Karpas-422 (cell line): ENCODE results near the gene RIBC2. TPM values are rescaled to one million over a fixed set of nuclear protein-coding genes. Genes with fewer than 3 reads are reported as not detected.

Source experiments
- DNase-seq: peaks from one replicate; pipeline ENCODE4 v3.0.0-alpha.2; 2015
- H2AFZ ChIP-seq: fragments of 200-600 bp; sonication (generic); 2 replicates; pipeline ENCODE4 v1.6.1; 2014; ENCODE audit warnings: antibody characterized with exemption, low read length, mixed read lengths
- H3K27ac ChIP-seq: fragments of 200-600 bp; sonication (generic); 2 replicates; pipeline ENCODE4 v1.5.1; 2014; ENCODE audit warnings: mild to moderate bottlenecking, low read length, moderate library complexity
- H3K27me3 ChIP-seq: fragments of 200-600 bp; sonication (generic); 2 replicates; pipeline ENCODE4 v1.6.1; 2014; ENCODE audit warnings: low read length, mixed read lengths
- H3K36me3 ChIP-seq: fragments of 200-600 bp; sonication (generic); 2 replicates; pipeline ENCODE4 v1.6.1; 2014; ENCODE audit warnings: low read length, mixed read lengths; ENCODE audit not compliant: insufficient read depth
- H3K4me1 ChIP-seq: fragments of 200-600 bp; sonication (generic); 2 replicates; pipeline ENCODE4 v1.6.1; 2014; ENCODE audit warnings: mild to moderate bottlenecking, low read length, mixed read lengths
- H3K4me2 ChIP-seq: fragments of 200-600 bp; sonication (generic); 2 replicates; pipeline ENCODE4 v1.6.1; 2014; ENCODE audit warnings: low read length, low read depth, mild to moderate bottlenecking; ENCODE audit not compliant: poor library complexity, severe bottlenecking
- H3K4me3 ChIP-seq: fragments of 200-600 bp; sonication (generic); 2 replicates; pipeline ENCODE4 v1.5.1; 2014; ENCODE audit warnings: mild to moderate bottlenecking, antibody characterized with exemption, low read length, mixed read lengths
- H3K79me2 ChIP-seq: fragments of 200-600 bp; sonication (generic); 2 replicates; pipeline ENCODE4 v1.6.1; 2014; ENCODE audit warnings: mild to moderate bottlenecking, low read length, mixed read lengths
- H3K9ac ChIP-seq: fragments of 200-600 bp; sonication (generic); 2 replicates; pipeline ENCODE4 v1.6.0; 2014; ENCODE audit warnings: low read length
- H3K9me2 ChIP-seq: fragments of 200-600 bp; sonication (generic), shearing (Covaris generic); replicated peaks from 2 replicates; pipeline ENCODE4 v1.6.0; 2014; ENCODE audit warnings: mild to moderate bottlenecking, low read length, moderate library complexity; ENCODE audit not compliant: insufficient read depth
- H3K9me3 ChIP-seq: fragments of 300-700, 200-600 bp; sonication (generic); 2 replicates; pipeline ENCODE4 v1.6.1; 2014; ENCODE audit warnings: low read length, mixed read lengths
- H4K20me1 ChIP-seq: fragments of 200-600 bp; sonication (generic); 2 replicates; pipeline ENCODE4 v1.6.1; 2014; ENCODE audit warnings: mild to moderate bottlenecking, antibody characterized with exemption, low read length, low read depth; ENCODE audit not compliant: insufficient read depth
- total RNA-seq: library from RNA; depleted of rRNA; stranded (reverse); fragments of >200 nt; shearing (Covaris generic); gene quantifications from 2 replicates; pipeline ENCODE4 v1.2.3, GENCODE V29; 2014; ENCODE audit warnings: low replicate concordance

The RIBC2 gene
- total RNA-seq, 1 experiment from 2014 or later = not detected

DNA sequence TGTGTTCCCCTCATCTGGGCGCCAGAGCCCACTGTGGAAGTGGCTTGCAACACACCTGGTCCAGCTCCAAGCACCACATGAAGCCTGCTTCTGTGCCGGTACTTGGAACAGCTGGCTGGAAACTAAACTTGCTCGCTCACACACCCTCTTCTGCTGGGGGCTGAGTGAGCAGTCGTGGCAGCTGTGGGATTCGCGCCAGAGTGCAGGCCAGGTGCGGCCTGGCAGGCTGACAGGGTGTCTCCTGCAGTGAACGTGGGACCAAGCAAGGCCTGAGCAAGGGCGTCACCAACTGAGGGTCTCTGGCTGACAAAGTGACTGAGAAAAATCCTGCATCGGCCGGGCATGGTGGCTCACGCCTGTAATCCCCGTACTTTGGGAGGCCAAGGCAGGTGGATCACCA, 15.3 kb upstream of the RIBC2 start:
- Histone ChIP-seq H3K9me3 (no peaks in the 10 kb centered on the region), H3K9ac (no peak overlapping the region), H3K4me3 (no peak overlapping the region), H3K27ac (no peak overlapping the region), H3K4me2 (no peak overlapping the region), H3K79me2 (no peaks in the 10 kb centered on the region), H3K4me1 (peaks cover 8% of the 10 kb centered on the region; the same call in 1 of the 2 replicates), H3K36me3 (no peaks in the 10 kb centered on the region), H4K20me1 (no peaks in the 10 kb centered on the region), H2AFZ (no peak overlapping the region), H3K9me2 (no peaks in the 10 kb centered on the region), H3K27me3 (0 out of 2 replicates have a peak, but pooled peaks cover 4% of the 10 kb centered on the region)
- no peak for DNase-seq

DNA sequence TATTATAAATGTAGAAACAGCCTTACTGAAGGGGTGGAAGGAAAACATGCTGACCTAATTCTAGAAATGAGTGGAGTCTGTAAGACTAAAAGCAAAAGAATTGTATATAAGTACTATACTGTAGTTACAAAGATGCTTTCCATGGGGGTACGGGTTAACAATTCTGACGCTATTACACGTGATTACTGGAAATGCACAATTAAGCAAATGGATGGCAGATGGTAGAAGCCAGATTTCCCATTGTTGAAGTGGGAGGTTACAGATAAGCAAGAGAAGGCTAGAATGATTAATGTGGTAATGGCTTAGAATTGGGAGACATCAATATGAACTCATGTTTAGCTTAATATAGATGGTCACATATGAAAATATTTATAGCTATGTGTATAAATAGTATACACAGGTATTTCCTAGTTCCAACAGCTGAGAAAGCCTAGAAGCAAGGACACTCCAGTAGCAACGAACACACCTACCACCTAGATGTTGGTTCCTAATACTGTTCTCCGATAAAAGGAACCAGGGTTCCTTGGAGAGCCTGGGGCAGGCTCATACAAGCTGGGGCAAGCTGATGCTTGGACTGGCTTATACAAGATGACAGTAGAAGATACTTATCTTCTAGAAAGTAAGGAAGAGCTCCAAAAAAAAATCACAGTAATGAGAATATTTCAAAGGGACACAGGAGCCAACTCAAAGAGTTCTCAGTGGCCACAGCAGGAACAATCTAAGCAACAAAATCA, 13.6 kb upstream of the RIBC2 start:
- H3K36me3 ChIP-seq = no peaks in the 10 kb centered on the region
- no peaks in the 10 kb centered on the region for H3K9me3 ChIP-seq
- H3K9ac ChIP-seq = no peak overlapping the region
- no peak overlapping the region for H3K4me2 ChIP-seq
- H2AFZ ChIP-seq = no peak overlapping the region
- no peaks in the 10 kb centered on the region for H3K79me2 ChIP-seq
- DNase-seq = no peak
- H4K20me1 ChIP-seq = no peaks in the 10 kb centered on the region
- H3K4me3 ChIP-seq = no peak overlapping the region
- H3K9me2 ChIP-seq = no peaks in the 10 kb centered on the region
- no peak overlapping the region for H3K27ac ChIP-seq
- peaks cover 8% of the 10 kb centered on the region; the same call in 1 of the 2 replicates for H3K4me1 ChIP-seq
- 0 out of 2 replicates have a peak, but pooled peaks cover 4% of the 10 kb centered on the region for H3K27me3 ChIP-seq

DNA sequence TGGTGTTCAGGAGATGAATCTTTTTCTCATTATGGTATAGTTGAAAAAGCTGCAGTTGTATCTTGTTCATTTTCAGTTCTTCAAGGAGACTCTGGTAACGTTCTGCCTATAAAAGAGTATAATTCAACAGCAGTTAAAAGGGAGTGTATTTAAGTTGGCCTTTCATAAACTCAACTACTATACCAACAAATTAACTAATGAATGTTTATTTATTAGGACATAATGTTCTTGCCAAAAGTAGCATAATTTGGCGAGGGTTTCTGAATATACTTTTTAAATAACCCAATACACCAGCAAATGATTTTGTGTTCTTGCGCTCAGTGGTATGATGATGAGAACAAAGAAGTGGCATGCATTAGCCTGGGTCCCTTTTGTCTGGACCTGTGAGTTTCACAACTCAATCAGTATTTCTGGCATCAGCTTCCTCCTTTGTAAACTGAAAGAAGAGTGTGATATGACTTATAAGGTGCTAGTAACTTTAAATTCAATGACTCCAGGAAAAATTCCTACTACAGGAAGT, 11.0 kb upstream of the RIBC2 start:
- H3K4me3 ChIP-seq = no peak overlapping the region
- 0 out of 2 replicates have a peak, but pooled peaks cover under 1% of the 10 kb centered on the region for H3K27me3 ChIP-seq
- H3K9ac ChIP-seq = no peak overlapping the region
- no peak for DNase-seq
- H4K20me1 ChIP-seq = no peaks in the 10 kb centered on the region
- no peaks in the 10 kb centered on the region for H3K79me2 ChIP-seq
- H3K4me2 ChIP-seq = no peak overlapping the region
- no peaks in the 10 kb centered on the region for H3K9me2 ChIP-seq
- no peak overlapping the region for H2AFZ ChIP-seq
- peaks cover 8% of the 10 kb centered on the region; the same call in 1 of the 2 replicates for H3K4me1 ChIP-seq
- no peaks in the 10 kb centered on the region for H3K9me3 ChIP-seq
- no peak overlapping the region for H3K27ac ChIP-seq
- H3K36me3 ChIP-seq = no peaks in the 10 kb centered on the region

DNA sequence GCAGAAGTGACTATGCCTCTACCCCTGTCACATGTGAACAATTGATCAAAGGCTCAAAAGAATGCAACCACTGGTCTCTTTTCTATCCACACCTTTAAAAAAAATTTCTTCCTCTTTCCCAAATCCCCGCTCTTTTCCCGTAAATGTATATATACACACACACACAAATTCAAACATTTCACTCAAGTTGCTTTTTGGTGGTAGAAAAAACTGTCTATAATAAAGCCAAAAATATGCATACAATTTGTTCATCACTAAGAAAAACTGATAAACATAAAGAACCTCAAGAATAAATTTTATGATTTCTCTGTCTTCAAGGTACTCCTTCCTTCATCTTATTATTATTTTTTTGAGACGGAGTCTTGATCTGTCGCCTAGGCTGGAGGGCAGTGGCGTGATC, 5.7 kb upstream of the RIBC2 start:
- Histone ChIP-seq H3K36me3 (no peaks in the 10 kb centered on the region), H3K9ac (no peak overlapping the region), H3K4me1 (no peaks in the 10 kb centered on the region), H3K79me2 (no peaks in the 10 kb centered on the region), H3K4me2 (no peak overlapping the region), H3K9me3 (no peaks in the 10 kb centered on the region), H3K4me3 (no peak overlapping the region), H3K9me2 (no peaks in the 10 kb centered on the region), H4K20me1 (no peaks in the 10 kb centered on the region), H3K27me3 (no peaks in the 10 kb centered on the region), H2AFZ (no peak overlapping the region), H3K27ac (no peak overlapping the region)
- DNase-seq = no peak

DNA sequence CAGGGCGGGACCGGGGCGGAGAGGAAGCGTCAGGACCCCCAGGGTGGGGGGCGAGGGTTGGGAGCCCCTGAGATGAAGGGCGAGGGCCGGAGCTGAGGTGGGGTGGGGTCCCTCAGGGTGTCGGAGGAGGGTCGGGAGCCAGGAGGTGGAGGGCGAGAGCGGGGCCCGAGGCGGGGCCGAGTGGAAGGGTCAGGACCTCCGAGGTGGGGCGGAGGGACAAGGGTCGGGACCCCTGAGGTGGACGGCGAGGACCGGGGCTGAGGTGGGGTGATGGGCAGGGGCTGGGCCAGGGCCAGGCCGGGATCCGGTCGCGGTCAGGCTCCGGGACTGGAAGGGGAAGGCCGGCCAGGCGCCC, 503 bp upstream of the RIBC2 start:
- no peak overlapping the region for H3K4me3 ChIP-seq
- H3K4me1 ChIP-seq = no peaks in the 10 kb centered on the region
- no peaks in the 10 kb centered on the region for H3K79me2 ChIP-seq
- no peaks in the 10 kb centered on the region for H3K9me2 ChIP-seq
- H2AFZ ChIP-seq = no peak overlapping the region
- DNase-seq = no peak
- no peak overlapping the region for H3K4me2 ChIP-seq
- no peaks in the 10 kb centered on the region for H3K9me3 ChIP-seq
- no peak overlapping the region for H3K27ac ChIP-seq
- no peaks in the 10 kb centered on the region for H3K36me3 ChIP-seq
- no peak overlapping the region for H3K9ac ChIP-seq
- no peaks in the 10 kb centered on the region for H3K27me3 ChIP-seq
- no peaks in the 10 kb centered on the region for H4K20me1 ChIP-seq

DNA sequence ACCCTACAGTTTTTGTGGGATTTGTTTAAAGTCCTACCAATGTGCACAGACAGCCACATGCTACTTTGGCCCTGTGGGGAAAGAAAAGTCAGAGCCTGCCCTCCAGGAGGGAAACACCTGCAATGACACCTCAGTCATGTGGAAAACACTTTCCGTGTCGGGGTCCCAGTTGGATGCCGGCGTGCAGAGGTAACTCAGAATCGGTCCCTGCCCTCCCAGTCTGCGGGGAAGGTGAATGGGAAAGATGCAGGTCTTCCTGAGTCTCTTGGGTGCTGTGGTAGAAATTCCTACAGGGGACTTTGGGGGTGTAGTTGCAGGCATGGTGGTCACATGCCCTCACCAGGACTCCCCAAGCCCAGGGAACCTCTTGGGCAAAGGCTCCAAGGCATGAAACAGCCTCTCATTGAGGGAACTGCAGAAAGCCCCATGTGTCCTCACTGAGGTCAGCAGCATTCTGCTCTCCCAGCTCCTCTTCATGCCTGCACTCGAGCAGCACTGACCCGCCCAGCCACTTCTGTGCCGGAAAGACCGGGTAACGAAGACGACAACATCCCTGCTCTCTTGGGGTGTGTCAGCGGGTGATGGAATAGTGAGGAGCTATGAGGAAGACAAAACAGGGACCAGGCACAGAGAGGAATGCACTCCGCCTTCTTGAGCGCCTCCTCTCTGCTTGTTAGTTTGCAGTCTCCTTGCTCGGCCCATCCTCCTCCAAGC, 4.7 kb downstream of the RIBC2 start:
- H3K79me2 ChIP-seq = no peaks in the 10 kb centered on the region
- no peaks in the 10 kb centered on the region for H3K36me3 ChIP-seq
- no peaks in the 10 kb centered on the region for H3K27me3 ChIP-seq
- H3K9ac ChIP-seq = no peak overlapping the region
- H3K27ac ChIP-seq = no peak overlapping the region
- no peaks in the 10 kb centered on the region for H3K9me3 ChIP-seq
- no peak overlapping the region for H3K4me3 ChIP-seq
- no peaks in the 10 kb centered on the region for H3K4me1 ChIP-seq
- H2AFZ ChIP-seq = no peak overlapping the region
- no peaks in the 10 kb centered on the region for H4K20me1 ChIP-seq
- no peak overlapping the region for H3K4me2 ChIP-seq
- H3K9me2 ChIP-seq = no peaks in the 10 kb centered on the region
- no peak for DNase-seq

DNA sequence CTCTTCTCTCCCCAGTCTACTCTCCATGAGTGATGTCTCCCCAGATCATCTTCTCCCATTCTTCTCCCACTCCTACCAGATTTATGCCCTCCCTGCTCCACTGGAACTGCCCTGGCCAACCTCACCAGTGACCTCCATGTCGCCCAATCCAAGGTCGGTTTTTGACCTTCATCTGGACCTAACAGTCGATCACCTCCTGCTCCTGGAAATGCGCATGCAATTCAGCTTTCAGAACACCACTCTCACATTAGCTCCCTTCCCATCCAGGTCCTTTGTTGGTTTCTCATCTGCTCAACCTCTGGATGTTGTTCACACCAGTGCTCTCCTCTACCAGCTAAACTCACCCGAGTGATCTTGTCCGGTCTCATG, 5.3 kb downstream of the RIBC2 start:
- no peak overlapping the region for H3K27ac ChIP-seq
- H3K79me2 ChIP-seq = no peaks in the 10 kb centered on the region
- H3K9ac ChIP-seq = no peak overlapping the region
- no peak overlapping the region for H2AFZ ChIP-seq
- H3K4me3 ChIP-seq = no peak overlapping the region
- H3K9me3 ChIP-seq = no peaks in the 10 kb centered on the region
- no peaks in the 10 kb centered on the region for H4K20me1 ChIP-seq
- H3K36me3 ChIP-seq = no peaks in the 10 kb centered on the region
- H3K4me1 ChIP-seq = no peaks in the 10 kb centered on the region
- no peaks in the 10 kb centered on the region for H3K9me2 ChIP-seq
- H3K27me3 ChIP-seq = no peaks in the 10 kb centered on the region
- no peak overlapping the region for H3K4me2 ChIP-seq
- no peak for DNase-seq

DNA sequence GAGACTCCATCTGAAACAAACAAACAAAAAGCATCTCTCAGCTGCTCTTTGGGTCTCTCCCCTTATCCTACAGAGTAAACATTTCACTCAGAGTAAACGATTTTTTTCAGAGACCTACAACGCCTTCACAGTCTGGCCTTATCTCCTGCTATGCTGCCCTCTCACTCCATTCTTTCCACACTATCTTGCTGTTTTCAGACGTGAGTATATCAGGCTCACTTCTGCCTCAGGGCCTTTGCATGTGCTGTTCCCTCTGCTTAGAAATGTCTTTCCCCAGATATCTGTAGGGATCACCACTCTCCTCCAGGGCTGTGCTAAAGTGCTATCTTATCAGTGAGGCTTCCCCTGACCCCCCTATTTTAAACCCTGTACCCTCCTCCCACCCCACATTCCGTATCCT, 6.5 kb downstream of the RIBC2 start:
- Histone ChIP-seq H3K27me3 (no peaks in the 10 kb centered on the region), H3K27ac (no peak overlapping the region), H3K79me2 (no peaks in the 10 kb centered on the region), H2AFZ (no peak overlapping the region), H4K20me1 (no peaks in the 10 kb centered on the region), H3K9me2 (no peaks in the 10 kb centered on the region), H3K4me1 (no peaks in the 10 kb centered on the region), H3K4me2 (no peak overlapping the region), H3K4me3 (no peak overlapping the region), H3K9me3 (no peaks in the 10 kb centered on the region), H3K9ac (no peak overlapping the region), H3K36me3 (no peaks in the 10 kb centered on the region)
- no peak for DNase-seq
